Measurements from ENCODE around the gene SMPD3. TPM values are rescaled to one million over a fixed set of nuclear protein-coding genes. Genes with fewer than 3 reads are reported as not detected.

SMPD3 gene
- total RNA-seq, 3 donors from 2014 or later: under 0.01 to 15.4 (median 2.9) TPM

DNA sequence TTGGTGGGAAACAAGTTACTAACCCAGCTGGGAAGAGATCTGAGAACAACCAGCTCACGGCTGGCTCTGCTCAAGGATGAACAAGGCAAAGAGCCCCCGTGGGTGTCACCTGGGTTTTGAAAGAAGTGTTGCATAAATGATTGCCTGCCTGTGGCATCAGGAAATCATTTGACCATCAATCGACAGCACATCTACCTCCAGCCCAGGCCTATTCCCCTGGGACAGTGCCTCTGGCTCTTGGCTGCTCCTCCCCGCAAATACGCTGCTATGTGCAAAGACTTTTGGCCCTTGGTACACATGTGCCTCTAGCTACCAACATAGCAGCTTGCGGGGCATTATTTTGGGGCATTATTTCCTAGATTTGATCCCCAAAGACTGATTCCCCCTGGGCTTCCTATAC, 39.4 kb upstream of the SMPD3 start:
- H3K4me3 ChIP-seq: no peak overlapping the region
- no peaks in the 10 kb centered on the region for H3K27me3 ChIP-seq
- H3K9me3 ChIP-seq: no peaks in the 10 kb centered on the region
- DNase-seq (ENCODE audit: low spot score in 2 of 2): no peak
- TF ChIP-seq POLR2AphosphoS5 (IDR thresholded peaks at IDR 0.05) (no peak), POLR2A (IDR thresholded peaks at IDR 0.05) (no peak), CTCF (IDR thresholded peaks at IDR 0.05) (no peak)
- H3K27ac ChIP-seq: no peak overlapping the region
- intact Hi-C loops (cut with DNase I; ENCODE audit: low total_unique reads): no loop called here
- no peaks in the 10 kb centered on the region for H3K36me3 ChIP-seq
- no peaks in the 10 kb centered on the region for H3K4me1 ChIP-seq

GRCh38 chr16:68487203-68487514, 38.9 kb upstream of the SMPD3 start:
- no peak for DNase-seq (ENCODE audit: low spot score in 2 of 2)
- intact Hi-C loops (cut with DNase I; ENCODE audit: low total_unique reads): no loop called here
- H3K27ac ChIP-seq: peak overlapping the region; percentile 54 to 65

GRCh38 chr16:68486502-68487202, 38.3 kb upstream of the SMPD3 start:
- Histone ChIP-seq H3K4me1 (no peaks in the 10 kb centered on the region), H3K27me3 (no peaks in the 10 kb centered on the region), H3K36me3 (no peaks in the 10 kb centered on the region), H3K4me3 (no peak overlapping the region), H3K27ac (peak overlapping the region; percentile 54 to 65), H3K9me3 (no peaks in the 10 kb centered on the region)
- peak in 1 of 2 donors; percentile 38 for DNase-seq (ENCODE audit: low spot score in 2 of 2)
- TF ChIP-seq CTCF (IDR thresholded peaks at IDR 0.05) (no peak), POLR2AphosphoS5 (IDR thresholded peaks at IDR 0.05) (no peak), POLR2A (IDR thresholded peaks at IDR 0.05) (no peak)
- intact Hi-C loops (cut with DNase I; ENCODE audit: low total_unique reads): no loop called here

More at GRCh38 chr16:68487203-68487514, 38.9 kb upstream of the SMPD3 start:
- TF ChIP-seq CTCF (IDR thresholded peaks at IDR 0.05) (no peak), POLR2AphosphoS5 (IDR thresholded peaks at IDR 0.05) (no peak), POLR2A (IDR thresholded peaks at IDR 0.05) (no peak)
- H3K36me3 ChIP-seq: no peaks in the 10 kb centered on the region
- H3K4me1 ChIP-seq: no peaks in the 10 kb centered on the region
- no peaks in the 10 kb centered on the region for H3K27me3 ChIP-seq
- no peaks in the 10 kb centered on the region for H3K9me3 ChIP-seq
- no peak overlapping the region for H3K4me3 ChIP-seq

- Histone ChIP-seq H3K9me3 (no peaks in the 10 kb centered on the region), H3K4me3 (no peak overlapping the region), H3K27me3 (no peaks in the 10 kb centered on the region), H3K27ac (no peak overlapping the region), H3K4me1 (peaks cover 0 to 6% of the 10 kb centered on the region in 2 donors), H3K36me3 (no peaks in the 10 kb centered on the region)
- DNase-seq (ENCODE audit: low spot score in 2 of 2): no peak
- no peak for TF ChIP-seq POLR2A (IDR thresholded peaks at IDR 0.05)
- no peak for TF ChIP-seq CTCF (IDR thresholded peaks at IDR 0.05)
- TF ChIP-seq POLR2AphosphoS5 (IDR thresholded peaks at IDR 0.05): no peak
- intact Hi-C loops (cut with DNase I; ENCODE audit: low total_unique reads): no loop called here
Observed at GRCh38 chr16:68481636-68482035, 33.3 kb upstream of the SMPD3 start.

DNA sequence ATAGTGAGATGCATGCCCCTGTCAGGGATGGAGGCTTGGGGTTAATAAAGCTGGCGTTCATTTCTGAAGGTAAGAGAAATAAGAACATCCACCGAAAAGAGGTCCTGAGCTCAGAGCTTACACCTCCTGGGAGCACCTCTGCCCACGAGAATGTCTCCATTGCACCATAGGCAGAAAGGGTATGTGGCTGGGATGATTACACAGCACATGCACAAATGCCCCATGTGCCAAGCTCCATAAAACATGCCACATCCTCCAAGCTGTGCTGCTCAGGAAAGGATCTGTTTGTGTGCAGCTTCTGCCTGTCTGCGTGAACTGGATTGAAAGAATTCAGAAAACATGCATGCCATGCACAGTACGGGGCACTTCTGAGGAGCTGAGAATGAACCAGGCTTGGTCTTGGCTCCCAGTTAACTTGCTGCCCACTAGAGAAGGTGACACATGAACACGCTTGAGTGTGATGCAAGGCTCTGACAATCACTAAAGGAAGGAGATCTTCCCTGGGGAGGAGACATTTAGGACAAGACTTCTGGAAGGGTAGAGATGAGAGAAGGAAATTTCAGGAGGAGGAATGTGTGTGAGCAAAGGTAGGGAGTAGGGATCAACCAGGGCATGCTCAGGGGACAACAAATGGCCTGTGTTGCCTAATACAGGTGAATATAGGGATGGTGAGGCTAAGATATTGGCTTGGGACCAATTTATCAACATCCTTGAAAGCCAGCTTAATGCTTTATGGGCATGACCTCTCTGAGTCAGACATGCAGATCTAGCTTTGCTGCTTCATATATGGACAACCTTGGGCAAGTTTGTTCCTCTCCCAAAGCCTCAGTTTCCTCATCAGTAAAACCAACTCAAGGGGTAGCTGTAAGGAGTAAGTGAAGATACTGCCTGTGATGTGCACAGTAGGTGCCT, 32.0 kb upstream of the SMPD3 start:
- TF ChIP-seq POLR2A (IDR thresholded peaks at IDR 0.05) (no peak), POLR2AphosphoS5 (IDR thresholded peaks at IDR 0.05) (no peak), CTCF (IDR thresholded peaks at IDR 0.05) (no peak)
- Histone ChIP-seq H3K27me3 (no peaks in the 10 kb centered on the region), H3K4me1 (peaks cover 0 to 6% of the 10 kb centered on the region in 2 donors), H3K4me3 (no peak overlapping the region), H3K27ac (no peak overlapping the region), H3K36me3 (no peaks in the 10 kb centered on the region), H3K9me3 (no peaks in the 10 kb centered on the region)
- no peak for DNase-seq (ENCODE audit: low spot score in 2 of 2)
- intact Hi-C loops (cut with DNase I; ENCODE audit: low total_unique reads): no loop called here
